ENCODE measurements around the gene CAPS. TPM values are rescaled to one million over a fixed set of nuclear protein-coding genes. Genes with fewer than 3 reads are reported as not detected.

The CAPS gene
- total RNA-seq, 1 experiment from 2014 or later: 2.3 TPM

- peaks cover 34% of the 10 kb centered on the region for H3K4me1 ChIP-seq (ENCODE audit: insufficient read depth, low read length)
- no peaks in the 10 kb centered on the region for H4K20me1 ChIP-seq (ENCODE audit: control insufficient read depth, insufficient read depth, insufficient read length)
- no peaks in the 10 kb centered on the region for H3K9me3 Mint-ChIP-seq
- no peak overlapping the region for H3K9ac ChIP-seq (ENCODE audit: extremely low read depth, insufficient read length, low read length)
- no peak overlapping the region for H2BK5ac ChIP-seq (ENCODE audit: insufficient read length, low read length)
- H3K79me1 ChIP-seq (ENCODE audit: insufficient read depth, low read depth, low read length, poor library complexity, severe bottlenecking): peaks cover 3% of the 10 kb centered on the region
- H3K27ac Mint-ChIP-seq: peak overlapping the region in 2 of 3 experiments; percentile 59 to 90; a peak in 5 of 7 replicates
- no peak overlapping the region for H2BK12ac ChIP-seq (ENCODE audit: insufficient read length, low read depth, low read length)
- H3K4ac ChIP-seq (ENCODE audit: low read depth, low read length): no peak overlapping the region
- peaks cover 0 to 13% (median 4%) of the 10 kb centered on the region in 3 experiments; a peak in 6 of 7 replicates for H3K36me3 Mint-ChIP-seq (ENCODE audit: insufficient read depth in 1 of 3, low read depth in 3 of 3)
- H3K4me1 Mint-ChIP-seq: peaks cover 91 to 92% of the 10 kb centered on the region in 2 experiments
- H3K27ac ChIP-seq (ENCODE audit: insufficient read length, low read depth, low read length): no peak overlapping the region
- H3K27me3 ChIP-seq (ENCODE audit: insufficient read depth, low read length): no peaks in the 10 kb centered on the region
- H3T11ph ChIP-seq (ENCODE audit: low read length): no peak overlapping the region
- H4K5ac ChIP-seq (ENCODE audit: insufficient read length, low read depth, low read length): no peak overlapping the region
- H2BK15ac ChIP-seq (ENCODE audit: low read depth, low read length): no peak overlapping the region
- H3K9me3 ChIP-seq (ENCODE audit: control insufficient read depth, low read depth, low read length): no peaks in the 10 kb centered on the region
- TF ChIP-seq CTCF (conservative IDR thresholded peaks at IDR 0.05): no peak
- H4K91ac ChIP-seq (ENCODE audit: insufficient read length, low read depth, low read length): no peak overlapping the region
- DNase-seq: no peak
- H3K23ac ChIP-seq (ENCODE audit: insufficient read length, low read depth, low read length): no peak overlapping the region
- WGBS (ENCODE audit: extremely low coverage, insufficient read length, low lambda C conversion rate): no CpG with 5 or more reads among the region's 17 CpGs
- no peak overlapping the region for H2AK5ac ChIP-seq (ENCODE audit: insufficient read length, low read length)
- H4K8ac ChIP-seq (replicated peaks; ENCODE audit: insufficient read length, low read depth, low read length): no peak overlapping the region
- peaks cover 16% of the 10 kb centered on the region; the same call in 1 of the 2 replicates for H3K79me2 ChIP-seq (ENCODE audit: insufficient read depth, low read length)
- H3K14ac ChIP-seq (ENCODE audit: insufficient read depth, low read length): no peak overlapping the region
- no peak overlapping the region for H3K56ac ChIP-seq (ENCODE audit: insufficient read length, low read depth, low read length)
- no peaks in the 10 kb centered on the region for H3K23me2 ChIP-seq (ENCODE audit: insufficient read length, low read depth, low read length, poor library complexity, severe bottlenecking)
- H2BK120ac ChIP-seq (ENCODE audit: low read depth, low read length, poor library complexity, severe bottlenecking): no peak overlapping the region
- peaks cover 1% of the 10 kb centered on the region; the same call in 1 of the 2 replicates for H3K27me3 Mint-ChIP-seq (ENCODE audit: low read depth)
- H2BK20ac ChIP-seq (ENCODE audit: low read depth, low read length, poor library complexity, severe bottlenecking): no peak overlapping the region
- H3K18ac ChIP-seq (ENCODE audit: insufficient read length, low read depth, low read length): no peak overlapping the region
- no peak overlapping the region for H3K4me2 ChIP-seq (ENCODE audit: insufficient read depth, insufficient read length, low read length)
- H3K4me3 Mint-ChIP-seq: peak overlapping the region in 1 of 2 experiments; percentile 52; a peak in 1 of 5 replicates
- H2AFZ ChIP-seq (ENCODE audit: low read length): no peak overlapping the region
Measured at GRCh38 chr19:5953680-5954213, 39.7 kb downstream of the CAPS start.
